DOHH2 (cell line): Measurements from ENCODE around the gene EEIG2.
A peak's percentile ranks its signal among the peaks of the same experiment; 100 is the strongest.

Experiments used
- H3F3A ChIP-seq: fragments of 200-600 bp; sonication (generic), shearing (Covaris generic); 2 replicates; pipeline ENCODE4 v1.6.0; 2016; ENCODE audit warnings: antibody characterized with exemption, mild to moderate bottlenecking; ENCODE audit not compliant: control insufficient read depth, insufficient read depth
- H3K27ac ChIP-seq: fragments of 200-600 bp; sonication (generic); 2 replicates; pipeline ENCODE4 v1.5.1; 2014; ENCODE audit warnings: low read depth, mild to moderate bottlenecking, low read length, moderate library complexity
- H3K27me3 ChIP-seq: fragments of 200-600 bp; sonication (generic); 2 replicates; pipeline ENCODE4 v1.6.1; 2014; ENCODE audit warnings: mild to moderate bottlenecking, low read length, mixed read lengths; ENCODE audit not compliant: control insufficient read depth
- H3K36me3 ChIP-seq: fragments of 200-600 bp; sonication (generic); 2 replicates; pipeline ENCODE4 v1.6.1; 2014; ENCODE audit warnings: mild to moderate bottlenecking, low read length, moderate library complexity, mixed read lengths; ENCODE audit not compliant: control insufficient read depth
- H3K4me1 ChIP-seq: fragments of 200-600 bp; sonication (generic); 2 replicates; pipeline ENCODE4 v1.6.1; 2014; ENCODE audit warnings: mild to moderate bottlenecking, low read length, mixed read lengths; ENCODE audit not compliant: control insufficient read depth
- H3K4me2 ChIP-seq: fragments of 200-600 bp; sonication (generic); 2 replicates; pipeline ENCODE4 v1.6.0; 2014; ENCODE audit warnings: mild to moderate bottlenecking, low read length, moderate library complexity
- H3K4me3 ChIP-seq: fragments of 200-600 bp; sonication (generic); 2 replicates; pipeline ENCODE4 v1.5.1; 2014; ENCODE audit warnings: mild to moderate bottlenecking, low read length, mixed read lengths
- H3K79me2 ChIP-seq: fragments of 200-600 bp; sonication (generic); 2 replicates; pipeline ENCODE4 v1.6.1; 2014; ENCODE audit warnings: mild to moderate bottlenecking, low read length, mixed read lengths; ENCODE audit not compliant: control insufficient read depth
- H3K9me2 ChIP-seq: fragments of 200-600 bp; sonication (generic); replicated peaks from 2 replicates; pipeline ENCODE4 v1.6.1; 2014; ENCODE audit warnings: mild to moderate bottlenecking, low read length, mixed read lengths; ENCODE audit not compliant: control insufficient read depth
- H3K9me3 ChIP-seq: fragments of 200-600 bp; sonication (generic); 2 replicates; pipeline ENCODE4 v1.6.1; 2014; ENCODE audit warnings: antibody characterized with exemption, low read length, mixed read lengths; ENCODE audit not compliant: control insufficient read depth, insufficient read depth
- H4K20me1 ChIP-seq: fragments of 200-600 bp; sonication (generic); 2 replicates; pipeline ENCODE4 v1.6.0; 2014; ENCODE audit warnings: low read depth, mild to moderate bottlenecking, antibody characterized with exemption, low read length, moderate library complexity; ENCODE audit not compliant: control insufficient read depth, insufficient read depth
- CTCF ChIP-seq: fragments of 200-600 bp; sonication (generic); IDR thresholded peaks from one replicate; pipeline ENCODE4 v1.5.1; 2014; ENCODE audit warnings: antibody characterized with exemption, mild to moderate bottlenecking, low read depth, low read length; ENCODE audit not compliant: poor library complexity, severe bottlenecking
- EZH2phosphoT487 ChIP-seq: fragments of 200-600 bp; sonication (generic); IDR thresholded peaks from 2 replicates; pipeline ENCODE4 v1.6.1; 2017; ENCODE audit warnings: borderline replicate concordance, mild to moderate bottlenecking, antibody characterized with exemption, low read length, moderate library complexity, mixed read lengths

The EEIG2 gene

GRCh38 chr1:108569097-108569728 is 9.3 kb downstream of the EEIG2 start:
- no peaks in the 10 kb centered on the region for H3K9me3 ChIP-seq
- no peak overlapping the region for H3K4me2 ChIP-seq
- TF ChIP-seq CTCF (no peak), EZH2phosphoT487 (no peak)
- H3K27me3 ChIP-seq: no peaks in the 10 kb centered on the region
- H3K4me3 ChIP-seq: no peak overlapping the region
- no peak overlapping the region for H3K27ac ChIP-seq
- peaks cover 5% of the 10 kb centered on the region; the same call in 1 of the 2 replicates for H4K20me1 ChIP-seq
- H3F3A ChIP-seq: no peaks in the 10 kb centered on the region
- H3K4me1 ChIP-seq: peaks cover 13% of the 10 kb centered on the region
- no peaks in the 10 kb centered on the region for H3K9me2 ChIP-seq
- H3K79me2 ChIP-seq: peaks cover 56% of the 10 kb centered on the region
- H3K36me3 ChIP-seq: no peaks in the 10 kb centered on the region

- Histone ChIP-seq H3K4me3 (no peak overlapping the region), H3K9me3 (no peaks in the 10 kb centered on the region), H3K27ac (no peak overlapping the region), H3K4me2 (peak overlapping the region; percentile 32), H4K20me1 (peaks cover 5% of the 10 kb centered on the region; the same call in 1 of the 2 replicates), H3K9me2 (no peaks in the 10 kb centered on the region), H3F3A (no peaks in the 10 kb centered on the region), H3K36me3 (no peaks in the 10 kb centered on the region), H3K4me1 (peaks cover 13% of the 10 kb centered on the region), H3K79me2 (peaks cover 51% of the 10 kb centered on the region), H3K27me3 (no peaks in the 10 kb centered on the region)
- peak; percentile 74 for TF ChIP-seq CTCF
- no peak for TF ChIP-seq EZH2phosphoT487
Observed at GRCh38 chr1:108570128-108570527, 10.2 kb downstream of the EEIG2 start.

GRCh38 chr1:108570998-108571401 is 11.1 kb downstream of the EEIG2 start:
- TF ChIP-seq EZH2phosphoT487: no peak
- TF ChIP-seq CTCF: no peak
- H3K4me1 ChIP-seq: peaks cover 13% of the 10 kb centered on the region
- H3K9me3 ChIP-seq: no peaks in the 10 kb centered on the region
- H3K9me2 ChIP-seq: no peaks in the 10 kb centered on the region
- no peaks in the 10 kb centered on the region for H3K36me3 ChIP-seq
- H3K79me2 ChIP-seq: peaks cover 53% of the 10 kb centered on the region
- H3K4me3 ChIP-seq: no peak overlapping the region
- H3K27ac ChIP-seq: no peak overlapping the region
- H3K4me2 ChIP-seq: no peak overlapping the region
- peaks cover 5% of the 10 kb centered on the region; the same call in 1 of the 2 replicates for H4K20me1 ChIP-seq
- H3F3A ChIP-seq: no peaks in the 10 kb centered on the region; the same call in 1 of the 2 replicates
- no peaks in the 10 kb centered on the region for H3K27me3 ChIP-seq
